Esophagus squamous epithelium (tissue), 5 donors: ENCODE results near the gene SIDT2. TPM values are rescaled to one million over a fixed set of nuclear protein-coding genes. Genes with fewer than 3 reads are reported as not detected.

Experiments used
- DNase-seq: peaks from one replicate; lab custom pipeline; 2025; lab: John Stamatoyannopoulos, UW
- H3K27ac ChIP-seq, 4 donors: fragments of 200-600 bp; sonication (generic); one replicate each; pipeline ENCODE4 v1.5.1; 2016 to 2019; ENCODE audit warnings: mild to moderate bottlenecking in 1 of 4
- H3K27me3 ChIP-seq, 4 donors: fragments of 200-600 bp; sonication (generic); 1 replicate in 3 of 4; 2 replicates in 1 of 4; pipeline versions ENCODE4 v1.5.1 to v1.6.0; 2017 to 2021; ENCODE audit warnings: antibody characterized with exemption in 1 of 4
- H3K36me3 ChIP-seq, 3 donors: fragments of 200-600 bp; sonication (generic); one replicate each; pipeline ENCODE4 v1.5.1; 2016 to 2019
- H3K4me1 ChIP-seq, 3 donors: fragments of 200-600 bp; sonication (generic); one replicate each; pipeline ENCODE4 v1.5.1; 2017 to 2019
- H3K4me3 ChIP-seq, 4 donors: fragments of 200-600 bp; sonication (generic); 1 replicate in 3 of 4; 2 replicates in 1 of 4; pipeline ENCODE4 v1.5.1; 2016 to 2019; ENCODE audit warnings: mild to moderate bottlenecking in 2 of 4, moderate library complexity in 1 of 4
- H3K9me3 ChIP-seq, 3 donors: fragments of 200-600 bp; sonication (generic); one replicate each; pipeline ENCODE4 v1.5.1; 2016 to 2019
- POLR2A ChIP-seq, 4 donors: fragments of 450-650 bp; IDR thresholded peaks; one replicate each; pipeline ENCODE4 v1.6.1; 2017; ENCODE audit warnings: antibody characterized with exemption in 4 of 4, mild to moderate bottlenecking in 4 of 4, moderate library complexity in 3 of 4
- WGBS, 2 donors: methylation state at CpG; one replicate each; pipeline ENCODE4 v1.1.5; 2018; 5-methylcytosine and 5-hydroxymethylcytosine counted together
- intact Hi-C: fragments of 100-400 bp; cut with DNase I; formaldehyde crosslinking; loops from one replicate; pipeline ENCODE4 v1.15.0; 2022
- total RNA-seq, 4 donors: library from RNA; depleted of rRNA; stranded (reverse); fragments of >200 nt; gene quantifications; one replicate each; pipeline ENCODE4 v1.1.0, GENCODE V29; 2016
- TF ChIP-seq, protein P1 (sequence below), 6 experiments: fragments of 450-650 bp in 4 of 6; fragments of 200-600 bp in 2 of 6; sonication (generic) in 2 of 6; IDR thresholded peaks; one replicate each; pipeline ENCODE4 v1.5.1; 2016 to 2019; ENCODE audit warnings: antibody characterized with exemption in 6 of 6, mild to moderate bottlenecking in 4 of 6, moderate library complexity in 4 of 6
- donor health status: DM: yes; HTN: yes; CAD: no.

The SIDT2 gene
- total RNA-seq, 4 donors from 2014 or later, result 6.9 to 20.0 (median 9.4) TPM

DNA sequence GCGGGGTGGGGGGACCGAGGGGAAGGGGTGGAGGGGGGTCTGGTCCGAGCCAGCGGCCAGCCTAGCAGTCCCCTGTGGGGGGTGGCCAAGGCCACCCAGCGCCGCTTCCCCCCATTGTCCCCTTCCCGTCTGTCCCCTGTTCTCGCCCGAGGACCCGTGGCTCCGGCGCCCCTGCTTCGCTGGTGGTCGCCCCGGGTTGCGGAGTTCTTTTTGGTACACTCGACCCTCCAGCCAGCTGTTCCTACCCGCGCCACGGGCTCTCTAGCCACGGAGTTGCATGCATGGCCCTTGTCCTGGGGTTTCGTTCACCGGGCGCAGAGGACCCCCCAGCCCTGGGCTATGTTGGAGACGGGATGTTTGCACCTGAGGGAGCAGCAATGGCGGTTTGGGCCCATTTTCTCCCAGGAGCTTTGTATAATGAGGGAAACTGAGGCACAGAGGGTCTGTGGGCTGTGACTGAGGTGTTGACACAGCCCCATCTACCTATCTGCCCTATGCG is 54.4 kb downstream of the SIDT2 start:
- H3K4me3 ChIP-seq, result peak overlapping the region; percentile 64 to 93 (median 86)
- intact Hi-C loops, result no loop called here
- H3K4me1 ChIP-seq, result peaks cover 15 to 47% (median 15%) of the 10 kb centered on the region in 3 donors
- H3K27me3 ChIP-seq, result no peaks in the 10 kb centered on the region
- no peaks in the 10 kb centered on the region for H3K9me3 ChIP-seq
- H3K36me3 ChIP-seq, result peaks cover 10 to 37% (median 12%) of the 10 kb centered on the region in 3 donors
- H3K27ac ChIP-seq, result peak overlapping the region; percentile 91 to 99 (median 97)
- TF ChIP-seq POLR2A (IDR thresholded peaks at IDR 0.05), result no peak
- TF ChIP-seq, protein P1, sequence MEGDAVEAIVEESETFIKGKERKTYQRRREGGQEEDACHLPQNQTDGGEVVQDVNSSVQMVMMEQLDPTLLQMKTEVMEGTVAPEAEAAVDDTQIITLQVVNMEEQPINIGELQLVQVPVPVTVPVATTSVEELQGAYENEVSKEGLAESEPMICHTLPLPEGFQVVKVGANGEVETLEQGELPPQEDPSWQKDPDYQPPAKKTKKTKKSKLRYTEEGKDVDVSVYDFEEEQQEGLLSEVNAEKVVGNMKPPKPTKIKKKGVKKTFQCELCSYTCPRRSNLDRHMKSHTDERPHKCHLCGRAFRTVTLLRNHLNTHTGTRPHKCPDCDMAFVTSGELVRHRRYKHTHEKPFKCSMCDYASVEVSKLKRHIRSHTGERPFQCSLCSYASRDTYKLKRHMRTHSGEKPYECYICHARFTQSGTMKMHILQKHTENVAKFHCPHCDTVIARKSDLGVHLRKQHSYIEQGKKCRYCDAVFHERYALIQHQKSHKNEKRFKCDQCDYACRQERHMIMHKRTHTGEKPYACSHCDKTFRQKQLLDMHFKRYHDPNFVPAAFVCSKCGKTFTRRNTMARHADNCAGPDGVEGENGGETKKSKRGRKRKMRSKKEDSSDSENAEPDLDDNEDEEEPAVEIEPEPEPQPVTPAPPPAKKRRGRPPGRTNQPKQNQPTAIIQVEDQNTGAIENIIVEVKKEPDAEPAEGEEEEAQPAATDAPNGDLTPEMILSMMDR (IDR thresholded peaks at IDR 0.05), result no peak
- no peak for DNase-seq
- 6 to 25% methylated on average over 1 to 4 of the region's 27 CpGs for whole genome bisulfite sequencing, 2 donors

DNA sequence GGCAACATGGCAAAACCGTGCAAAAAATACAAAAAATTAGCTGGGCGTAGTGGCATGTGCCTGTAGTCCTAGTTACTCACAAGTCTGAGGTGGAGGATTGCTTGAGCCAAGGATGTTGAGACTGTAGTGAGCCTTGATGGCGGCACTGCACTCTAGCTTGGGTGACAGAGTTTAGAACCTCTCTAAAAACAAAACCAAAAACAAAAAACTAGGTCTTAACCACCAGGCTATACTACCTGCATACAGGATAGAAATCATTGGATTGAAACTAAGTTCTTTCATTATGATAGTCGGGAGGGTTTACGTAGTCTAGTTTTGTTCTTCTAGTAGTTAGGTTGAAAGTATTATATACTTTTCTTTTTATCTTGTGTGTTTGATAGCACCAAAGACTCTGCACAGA is 59.7 kb downstream of the SIDT2 start:
- Histone ChIP-seq H3K4me1 (peaks cover 0 to 20% (median 4%) of the 10 kb centered on the region in 3 donors), H3K9me3 (no peaks in the 10 kb centered on the region), H3K27ac (no peak overlapping the region), H3K27me3 (no peaks in the 10 kb centered on the region), H3K36me3 (peaks cover 0 to 65% (median 4%) of the 10 kb centered on the region in 3 donors), H3K4me3 (no peak overlapping the region)
- WGBS, 2 donors, result 81 to 91% methylated on average over 5 of the region's 5 CpGs
- intact Hi-C loops, result no loop called here
- TF ChIP-seq POLR2A (IDR thresholded peaks at IDR 0.05), result no peak
- no peak for DNase-seq

DNA sequence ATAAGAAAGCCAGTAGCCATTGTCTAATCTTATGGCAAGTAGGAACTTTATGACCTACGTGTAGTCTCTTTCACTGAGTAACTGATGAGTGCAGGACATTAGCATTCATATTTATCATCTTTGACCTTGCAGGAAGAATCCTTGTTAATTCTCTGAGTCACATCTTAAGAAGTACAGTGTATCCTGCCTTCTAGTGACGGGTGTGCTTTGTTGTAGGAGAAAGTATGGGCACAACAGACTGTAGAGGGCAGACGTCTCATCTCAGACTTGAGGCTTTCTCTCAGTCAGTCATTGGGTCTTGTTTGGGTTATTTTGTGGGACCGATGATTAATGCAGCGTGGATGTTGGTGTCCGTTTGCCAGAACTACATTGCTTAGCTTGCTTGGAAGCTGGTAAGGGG is 60.8 kb downstream of the SIDT2 start:
- TF ChIP-seq, protein P1 (IDR thresholded peaks at IDR 0.05), result peak in 1 of 6 experiments; percentile 32
- no peak for TF ChIP-seq POLR2A (IDR thresholded peaks at IDR 0.05)
- Histone ChIP-seq H3K4me1 (peaks cover 0 to 9% (median 0%) of the 10 kb centered on the region in 3 donors), H3K27me3 (no peaks in the 10 kb centered on the region), H3K36me3 (peaks cover 0 to 76% (median 4%) of the 10 kb centered on the region in 3 donors), H3K9me3 (no peaks in the 10 kb centered on the region), H3K27ac (no peak overlapping the region), H3K4me3 (no peak overlapping the region)
- WGBS, 2 donors, result 61 to 64% methylated on average over 5 to 6 of the region's 6 CpGs
- intact Hi-C loops, result no loop called here
- DNase-seq, result no peak

Other genes with a start within 250 kb of the SIDT2 start
- gene SIK3, start 80.3 kb upstream of the SIDT2 start, total RNA-seq, result 10 to 100 TPM; 16.2 to 35.1 (median 20.3) TPM
- 10 to 100 TPM; 33.2 to 64.0 (median 48.5) TPM for gene PAFAH1B2, start 34.5 kb upstream of the SIDT2 start, total RNA-seq
- 1,000 to 10,000 TPM in 1 of 4 donors, 100 to 1,000 TPM in 2, 10 to 100 TPM in 1; 64.8 to 1,356 (median 373) TPM for gene TAGLN, start 20.6 kb downstream of the SIDT2 start, total RNA-seq
- gene PCSK7, start 53.3 kb downstream of the SIDT2 start, total RNA-seq, result 10 to 100 TPM; 28.7 to 53.3 (median 45.0) TPM
- 10 to 100 TPM in 1 of 4 donors, 1 to 10 TPM in 3; 5.0 to 10.5 (median 5.6) TPM for gene RNF214, start 53.9 kb downstream of the SIDT2 start, total RNA-seq
- 1 to 10 TPM; 2.0 to 5.7 (median 3.6) TPM for gene BACE1-AS, start 112.6 kb downstream of the SIDT2 start, total RNA-seq
- gene BACE1, start 137.5 kb downstream of the SIDT2 start, total RNA-seq, result 10 to 100 TPM in 3 of 4 donors, 1 to 10 TPM in 1; 7.0 to 16.9 (median 13.9) TPM
- 10 to 100 TPM in 2 of 4 donors, 1 to 10 TPM in 2; 7.3 to 20.0 (median 13.0) TPM for gene CEP164, start 149.1 kb downstream of the SIDT2 start, total RNA-seq